HepG2 (cell line): Measurements from ENCODE around the gene SCT. TPM values are rescaled to one million over a fixed set of nuclear protein-coding genes. Genes with fewer than 3 reads are reported as not detected.

Experiments used
- EED ChIP-seq: sonication (generic); formaldehyde crosslinking; IDR thresholded peaks from 2 replicates; pipeline ENCODE4 v1.5.0; 2020; ENCODE audit warnings: mild to moderate bottlenecking, missing genetic modification reagents
- IRF2 ChIP-seq: IDR thresholded peaks from 2 replicates; pipeline ENCODE4 v1.6.1; 2018; ENCODE audit warnings: missing genetic modification reagents, missing compliant biosample characterization
- ISL2 ChIP-seq: sonication (generic); formaldehyde crosslinking; IDR thresholded peaks from 2 replicates; pipeline ENCODE4 v1.5.0; 2020; ENCODE audit warnings: missing genetic modification reagents
- RBM39 ChIP-seq: fragments of 200-400 bp; formaldehyde crosslinking; IDR thresholded peaks from one replicate; pipeline ENCODE4 v1.6.1; 2018; ENCODE audit warnings: antibody characterized with exemption, mild to moderate bottlenecking, low read depth, low read length; ENCODE audit not compliant: poor library complexity, severe bottlenecking
- REPIN1 ChIP-seq: sonication (generic); formaldehyde crosslinking; IDR thresholded peaks from 2 replicates; pipeline ENCODE4 v1.8.0; 2022; ENCODE audit warnings: missing genetic modification reagents, low read depth, mild to moderate bottlenecking, borderline replicate concordance
- SALL2 ChIP-seq: sonication (generic); formaldehyde crosslinking; IDR thresholded peaks from 2 replicates; pipeline ENCODE4 v1.8.1; 2023; ENCODE audit warnings: mild to moderate bottlenecking, missing genetic modification reagents, inconsistent platforms
- TCF7L2 ChIP-seq: IDR thresholded peaks from 2 replicates; pipeline ENCODE4 v1.6.1; 2011; ENCODE audit warnings: mild to moderate bottlenecking, low read depth, low read length, moderate library complexity
- ZBTB38 ChIP-seq: sonication (generic); formaldehyde crosslinking; IDR thresholded peaks from 2 replicates; pipeline ENCODE4 v1.5.1; 2020; ENCODE audit warnings: mild to moderate bottlenecking, missing genetic modification reagents
- ZBTB8A ChIP-seq: sonication (generic); formaldehyde crosslinking; IDR thresholded peaks from 2 replicates; pipeline ENCODE4 v1.4.0; 2020; ENCODE audit warnings: mild to moderate bottlenecking, low read depth, missing genetic modification reagents, borderline replicate concordance
- ZFP37 ChIP-seq: sonication (generic); formaldehyde crosslinking; IDR thresholded peaks from 2 replicates; pipeline ENCODE4 v1.4.0; 2020; ENCODE audit warnings: missing genetic modification reagents, borderline replicate concordance
- ZNF264 ChIP-seq: sonication (generic); formaldehyde crosslinking; IDR thresholded peaks from 2 replicates; pipeline ENCODE4 v1.4.0; 2020; ENCODE audit warnings: missing genetic modification reagents
- ZNF891 ChIP-seq: sonication (generic); formaldehyde crosslinking; IDR thresholded peaks from 2 replicates; pipeline ENCODE4 v1.5.0; 2020; ENCODE audit warnings: mild to moderate bottlenecking, missing genetic modification reagents
- ZSCAN21 ChIP-seq: sonication (generic); formaldehyde crosslinking; IDR thresholded peaks from 2 replicates; pipeline ENCODE4 v1.8.0; 2022; ENCODE audit warnings: mild to moderate bottlenecking, missing genetic modification reagents, moderate library complexity, borderline replicate concordance
- ZSCAN31 ChIP-seq: sonication (generic); formaldehyde crosslinking; IDR thresholded peaks from 2 replicates; pipeline ENCODE4 v1.5.0; 2020; ENCODE audit warnings: low read depth, mild to moderate bottlenecking, missing genetic modification reagents
- polyA plus RNA-seq, 8 experiments: library from polyadenylated mRNA; depleted of rRNA in 3 of 8; stranded (reverse) in 7 of 8; unstranded in 1 of 8; fragments of >200 nt; fragmentation: Illumina TruSeq in 4 of 8; extraction: Trizol in 4 of 8; gene quantifications; 2 replicates each; pipeline versions ENCODE4 v1.2.1 to v1.2.3, GENCODE V29; 2011 to 2016; ENCODE audit warnings: low read depth in 4 of 8, missing spikeins in 1 of 8, mixed read lengths in 1 of 8; ENCODE audit not compliant: insufficient read depth in 1 of 8
- total RNA-seq, 5 experiments: library from RNA; depleted of rRNA; stranded (reverse); fragments of >200 nt; fragmentation: Illumina TruSeq; extraction: Trizol; gene quantifications; 2 replicates each; pipeline ENCODE4 v1.2.3, GENCODE V29; 2016; ENCODE audit warnings: low read depth in 1 of 5
- TF ChIP-seq, protein P1 (sequence below): sonication (generic); formaldehyde crosslinking; IDR thresholded peaks from one replicate; pipeline ENCODE4 v1.5.1; 2020; ENCODE audit warnings: mild to moderate bottlenecking, missing genetic modification reagents; ENCODE audit errors: not compliant biosample characterization
- TF ChIP-seq, protein P2 (sequence below): IDR thresholded peaks from 2 replicates; pipeline ENCODE4 v1.6.1; 2016
- TF ChIP-seq, protein P3 (sequence below), 2 experiments: sonication (generic) in 1 of 2; formaldehyde crosslinking in 1 of 2; IDR thresholded peaks; 2 replicates each; pipeline versions ENCODE4 v1.4.0 to v1.6.1; 2018 to 2020; ENCODE audit warnings: missing genetic modification reagents in 2 of 2, borderline replicate concordance in 1 of 2, low read depth in 1 of 2, mild to moderate bottlenecking in 1 of 2, missing biosample characterization in 1 of 2
- TF ChIP-seq, protein P4 (sequence below): sonication (generic); formaldehyde crosslinking; IDR thresholded peaks from 2 replicates; pipeline ENCODE4 v1.9.0; 2022; ENCODE audit warnings: low read depth, missing genetic modification reagents

SCT gene
- total and polyA plus RNA-seq, 2 of the 13 experiments (the other 11 are each of a cell fraction or from before 2014, with no cell fraction given): not detected

DNA sequence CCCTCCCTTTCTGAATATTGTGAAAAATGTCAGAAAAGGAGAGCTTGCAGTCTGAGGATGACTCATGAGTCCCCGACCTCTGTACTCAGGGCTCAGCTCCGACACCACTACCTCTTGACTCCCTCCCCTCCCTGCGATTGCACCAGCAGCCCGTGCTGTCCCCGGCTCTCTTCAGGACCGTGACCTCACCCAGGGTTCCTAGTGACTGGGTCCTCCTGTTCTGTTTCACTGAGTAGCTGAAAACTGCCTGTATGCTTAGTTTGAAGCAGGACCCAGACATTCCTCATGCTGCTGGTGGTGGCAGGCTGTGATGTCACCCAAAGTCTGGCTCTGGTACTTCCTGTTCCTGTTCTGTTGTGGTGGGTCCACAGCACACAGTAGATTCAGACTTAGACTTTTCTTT is 39.0 kb downstream of the SCT start (continued):
- TF ChIP-seq, protein P1, sequence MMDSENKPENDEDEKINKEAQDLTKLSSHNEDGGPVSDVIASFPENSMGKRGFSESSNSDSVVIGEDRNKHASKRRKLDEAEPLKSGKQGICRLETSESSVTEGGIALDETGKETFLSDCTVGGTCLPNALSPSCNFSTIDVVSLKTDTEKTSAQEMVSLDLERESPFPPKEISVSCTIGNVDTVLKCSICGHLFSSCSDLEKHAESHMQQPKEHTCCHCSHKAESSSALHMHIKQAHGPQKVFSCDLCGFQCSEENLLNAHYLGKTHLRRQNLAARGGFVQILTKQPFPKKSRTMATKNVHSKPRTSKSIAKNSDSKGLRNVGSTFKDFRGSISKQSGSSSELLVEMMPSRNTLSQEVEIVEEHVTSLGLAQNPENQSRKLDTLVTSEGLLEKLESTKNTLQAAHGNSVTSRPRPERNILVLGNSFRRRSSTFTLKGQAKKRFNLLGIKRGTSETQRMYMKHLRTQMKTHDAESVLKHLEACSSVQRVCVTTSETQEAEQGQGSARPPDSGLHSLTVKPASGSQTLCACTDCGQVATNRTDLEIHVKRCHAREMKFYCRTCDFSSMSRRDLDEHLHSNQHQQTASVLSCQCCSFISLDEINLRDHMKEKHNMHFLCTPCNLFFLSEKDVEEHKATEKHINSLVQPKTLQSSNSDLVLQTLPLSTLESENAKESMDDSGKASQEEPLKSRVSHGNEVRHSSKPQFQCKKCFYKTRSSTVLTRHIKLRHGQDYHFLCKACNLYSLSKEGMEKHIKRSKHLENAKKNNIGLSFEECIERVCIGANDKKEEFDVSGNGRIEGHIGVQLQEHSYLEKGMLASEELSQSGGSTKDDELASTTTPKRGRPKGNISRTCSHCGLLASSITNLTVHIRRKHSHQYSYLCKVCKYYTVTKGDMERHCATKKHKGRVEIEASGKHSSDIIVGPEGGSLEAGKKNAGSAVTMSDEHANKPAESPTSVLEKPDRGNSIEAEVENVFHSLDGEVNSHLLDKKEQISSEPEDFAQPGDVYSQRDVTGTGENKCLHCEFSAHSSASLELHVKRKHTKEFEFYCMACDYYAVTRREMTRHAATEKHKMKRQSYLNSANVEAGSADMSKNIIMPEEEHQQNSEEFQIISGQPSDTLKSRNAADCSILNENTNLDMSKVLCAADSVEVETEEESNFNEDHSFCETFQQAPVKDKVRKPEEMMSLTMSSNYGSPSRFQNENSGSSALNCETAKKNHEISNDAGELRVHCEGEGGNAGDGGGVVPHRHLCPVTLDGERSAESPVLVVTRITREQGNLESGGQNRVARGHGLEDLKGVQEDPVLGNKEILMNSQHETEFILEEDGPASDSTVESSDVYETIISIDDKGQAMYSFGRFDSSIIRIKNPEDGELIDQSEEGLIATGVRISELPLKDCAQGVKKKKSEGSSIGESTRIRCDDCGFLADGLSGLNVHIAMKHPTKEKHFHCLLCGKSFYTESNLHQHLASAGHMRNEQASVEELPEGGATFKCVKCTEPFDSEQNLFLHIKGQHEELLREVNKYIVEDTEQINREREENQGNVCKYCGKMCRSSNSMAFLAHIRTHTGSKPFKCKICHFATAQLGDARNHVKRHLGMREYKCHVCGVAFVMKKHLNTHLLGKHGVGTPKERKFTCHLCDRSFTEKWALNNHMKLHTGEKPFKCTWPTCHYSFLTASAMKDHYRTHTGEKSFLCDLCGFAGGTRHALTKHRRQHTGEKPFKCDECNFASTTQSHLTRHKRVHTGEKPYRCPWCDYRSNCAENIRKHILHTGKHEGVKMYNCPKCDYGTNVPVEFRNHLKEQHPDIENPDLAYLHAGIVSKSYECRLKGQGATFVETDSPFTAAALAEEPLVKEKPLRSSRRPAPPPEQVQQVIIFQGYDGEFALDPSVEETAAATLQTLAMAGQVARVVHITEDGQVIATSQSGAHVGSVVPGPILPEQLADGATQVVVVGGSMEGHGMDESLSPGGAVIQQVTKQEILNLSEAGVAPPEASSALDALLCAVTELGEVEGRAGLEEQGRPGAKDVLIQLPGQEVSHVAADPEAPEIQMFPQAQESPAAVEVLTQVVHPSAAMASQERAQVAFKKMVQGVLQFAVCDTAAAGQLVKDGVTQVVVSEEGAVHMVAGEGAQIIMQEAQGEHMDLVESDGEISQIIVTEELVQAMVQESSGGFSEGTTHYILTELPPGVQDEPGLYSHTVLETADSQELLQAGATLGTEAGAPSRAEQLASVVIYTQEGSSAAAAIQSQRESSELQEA (CRISPR knock-in tag): no peak
- no peak for TF ChIP-seq ZBTB8A (CRISPR knock-in tag)
- TF ChIP-seq SALL2 (CRISPR knock-in tag): no peak
- no peak for TF ChIP-seq EED (CRISPR knock-in tag)
- no peak for TF ChIP-seq ISL2
- peak; percentile 48; the same call in 1 of the 2 replicates for TF ChIP-seq ZFP37 (CRISPR knock-in tag)
- TF ChIP-seq, protein P2, sequence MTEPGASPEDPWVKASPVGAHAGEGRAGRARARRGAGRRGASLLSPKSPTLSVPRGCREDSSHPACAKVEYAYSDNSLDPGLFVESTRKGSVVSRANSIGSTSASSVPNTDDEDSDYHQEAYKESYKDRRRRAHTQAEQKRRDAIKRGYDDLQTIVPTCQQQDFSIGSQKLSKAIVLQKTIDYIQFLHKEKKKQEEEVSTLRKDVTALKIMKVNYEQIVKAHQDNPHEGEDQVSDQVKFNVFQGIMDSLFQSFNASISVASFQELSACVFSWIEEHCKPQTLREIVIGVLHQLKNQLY (CRISPR knock-in tag): peak; percentile 56; the same call in 1 of the 2 replicates
- TF ChIP-seq ZNF891 (CRISPR knock-in tag): no peak
- no peak for TF ChIP-seq ZSCAN31 (CRISPR knock-in tag)
- TF ChIP-seq TCF7L2: no peak
- peak; percentile 76 for TF ChIP-seq IRF2 (CRISPR knock-in tag)
- TF ChIP-seq, protein P3, sequence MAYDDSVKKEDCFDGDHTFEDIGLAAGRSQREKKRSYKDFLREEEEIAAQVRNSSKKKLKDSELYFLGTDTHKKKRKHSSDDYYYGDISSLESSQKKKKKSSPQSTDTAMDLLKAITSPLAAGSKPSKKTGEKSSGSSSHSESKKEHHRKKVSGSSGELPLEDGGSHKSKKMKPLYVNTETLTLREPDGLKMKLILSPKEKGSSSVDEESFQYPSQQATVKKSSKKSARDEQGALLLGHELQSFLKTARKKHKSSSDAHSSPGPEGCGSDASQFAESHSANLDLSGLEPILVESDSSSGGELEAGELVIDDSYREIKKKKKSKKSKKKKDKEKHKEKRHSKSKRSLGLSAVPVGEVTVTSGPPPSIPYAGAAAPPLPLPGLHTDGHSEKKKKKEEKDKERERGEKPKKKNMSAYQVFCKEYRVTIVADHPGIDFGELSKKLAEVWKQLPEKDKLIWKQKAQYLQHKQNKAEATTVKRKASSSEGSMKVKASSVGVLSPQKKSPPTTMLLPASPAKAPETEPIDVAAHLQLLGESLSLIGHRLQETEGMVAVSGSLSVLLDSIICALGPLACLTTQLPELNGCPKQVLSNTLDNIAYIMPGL (CRISPR knock-in tag; IDR thresholded peaks at IDR 0.05; ENCODE audit: borderline replicate concordance in 1 of 2, low read depth in 1 of 2): peak in 1 of 2 experiments; percentile 65; a peak in 1 of 4 replicates
- TF ChIP-seq ZSCAN21 (CRISPR knock-in tag): peak; percentile 81
- TF ChIP-seq, protein P4, sequence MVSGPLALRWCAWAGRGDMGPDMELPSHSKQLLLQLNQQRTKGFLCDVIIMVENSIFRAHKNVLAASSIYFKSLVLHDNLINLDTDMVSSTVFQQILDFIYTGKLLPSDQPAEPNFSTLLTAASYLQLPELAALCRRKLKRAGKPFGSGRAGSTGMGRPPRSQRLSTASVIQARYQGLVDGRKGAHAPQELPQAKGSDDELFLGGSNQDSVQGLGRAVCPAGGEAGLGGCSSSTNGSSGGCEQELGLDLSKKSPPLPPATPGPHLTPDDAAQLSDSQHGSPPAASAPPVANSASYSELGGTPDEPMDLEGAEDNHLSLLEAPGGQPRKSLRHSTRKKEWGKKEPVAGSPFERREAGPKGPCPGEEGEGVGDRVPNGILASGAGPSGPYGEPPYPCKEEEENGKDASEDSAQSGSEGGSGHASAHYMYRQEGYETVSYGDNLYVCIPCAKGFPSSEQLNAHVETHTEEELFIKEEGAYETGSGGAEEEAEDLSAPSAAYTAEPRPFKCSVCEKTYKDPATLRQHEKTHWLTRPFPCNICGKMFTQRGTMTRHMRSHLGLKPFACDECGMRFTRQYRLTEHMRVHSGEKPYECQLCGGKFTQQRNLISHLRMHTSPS (CRISPR knock-in tag): no peak
- TF ChIP-seq RBM39: no peak
- TF ChIP-seq ZBTB38 (CRISPR knock-in tag): 0 out of 2 replicates have a peak, but pooled peaks have one; percentile 57
- peak; percentile 77 for TF ChIP-seq REPIN1 (CRISPR knock-in tag)
- no peak for TF ChIP-seq ZNF264 (CRISPR knock-in tag)
